ENCODE measurements around the gene SERPINH1.
A peak's percentile ranks its signal among the peaks of the same experiment; 100 is the strongest.

The SERPINH1 gene

DNA sequence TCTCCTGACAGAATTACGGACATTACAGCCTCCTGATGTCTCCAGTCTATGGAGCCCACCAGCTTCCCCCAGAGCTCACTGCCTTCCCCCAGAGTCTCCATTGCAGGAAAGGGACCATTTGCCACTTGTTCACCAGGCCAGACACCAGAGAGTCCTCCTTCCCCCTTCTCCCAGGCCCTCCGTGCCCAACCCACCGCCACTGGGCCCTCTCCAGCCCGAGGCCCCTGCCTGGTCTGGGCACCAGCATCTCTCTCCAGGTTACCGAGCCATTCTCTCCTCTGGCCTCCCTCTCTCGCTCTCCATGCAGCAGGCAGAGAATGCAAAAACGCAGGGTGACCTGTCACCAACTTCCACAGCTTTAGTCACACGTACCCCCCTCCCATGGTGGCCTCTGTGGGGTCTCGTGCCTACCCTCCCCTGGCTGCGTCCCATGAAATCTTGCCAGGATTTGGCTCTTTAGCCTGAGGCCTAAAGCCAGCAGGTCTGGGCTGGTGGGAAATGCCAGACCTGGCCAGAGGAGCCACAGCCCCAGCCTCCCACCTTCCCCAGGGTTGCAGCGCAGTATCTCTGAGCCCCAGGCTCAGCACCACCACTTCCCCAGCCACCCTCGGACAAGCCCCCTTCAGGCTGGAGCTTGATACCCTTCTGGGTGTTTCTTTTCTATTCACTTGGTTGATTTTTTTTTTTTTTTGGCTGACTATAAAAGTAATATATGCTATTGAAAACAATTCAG, 6.8 kb upstream of the SERPINH1 start:
- no peak for TF ChIP-seq POLR2A (IDR thresholded peaks at IDR 0.05; ENCODE audit: low read depth, low read length)
- DNase-seq (ENCODE audit: insufficient read length, low spot score) (no peak), FAIRE-seq (no peak)

GRCh38 chr11:75556275-75556674, 5.8 kb upstream of the SERPINH1 start:
- DNase-seq (ENCODE audit: insufficient read length, low spot score) (no peak), FAIRE-seq (no peak)
- TF ChIP-seq POLR2A (IDR thresholded peaks at IDR 0.05; ENCODE audit: low read depth, low read length) = no peak

- TF ChIP-seq POLR2A (IDR thresholded peaks at IDR 0.05; ENCODE audit: low read depth, low read length) = no peak
- peak; percentile 65 for DNase-seq (ENCODE audit: insufficient read length, low spot score)
- FAIRE-seq = no peak
Measured at GRCh38 chr11:75557666-75558494, 4.2 kb upstream of the SERPINH1 start.

DNA sequence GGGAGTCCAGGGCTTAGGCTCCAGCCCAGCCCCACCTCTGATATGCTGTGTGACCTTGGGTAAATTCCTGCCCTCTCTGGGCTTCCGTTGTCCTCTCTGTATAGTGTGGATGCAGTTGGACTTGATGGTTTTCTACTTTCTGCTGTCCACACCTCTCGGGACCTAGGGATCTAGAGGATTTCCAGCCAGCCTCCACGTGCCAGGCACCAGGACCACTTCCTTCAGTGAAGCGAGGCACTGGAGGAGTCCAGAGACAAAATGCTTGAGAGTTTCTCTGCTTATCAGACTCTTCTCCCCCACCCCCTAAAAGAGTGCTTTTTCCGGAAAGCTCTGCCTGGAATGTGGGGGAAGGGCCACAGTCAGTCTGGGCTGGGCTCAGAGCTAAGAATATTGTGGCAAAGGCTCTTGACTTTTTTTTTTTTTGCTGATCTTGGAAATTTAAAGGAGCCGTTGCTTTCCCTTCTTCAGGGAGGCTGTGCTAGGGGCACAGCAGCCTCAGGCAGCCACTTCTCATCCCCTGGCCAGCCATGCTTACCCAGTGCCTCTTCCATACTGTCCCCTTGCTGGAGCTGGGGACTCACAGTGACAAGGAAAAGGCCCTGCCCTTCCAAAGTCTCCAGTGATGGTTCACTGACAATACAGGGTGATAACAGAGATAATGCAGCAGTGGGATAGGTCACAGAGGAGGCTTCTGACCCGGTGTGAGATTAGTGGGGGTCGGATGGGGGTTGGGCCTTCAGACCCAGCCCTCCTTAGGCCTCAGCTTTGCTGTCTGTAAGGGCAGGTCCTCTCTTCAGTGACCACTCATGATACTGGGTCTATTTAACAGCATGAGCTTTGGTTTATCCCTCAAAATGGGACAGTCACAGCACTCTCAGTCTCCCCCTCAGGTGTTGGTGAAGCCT, 2.9 kb upstream of the SERPINH1 start:
- FAIRE-seq = no peak
- DNase-seq (ENCODE audit: insufficient read length, low spot score) = no peak
- TF ChIP-seq POLR2A (IDR thresholded peaks at IDR 0.05; ENCODE audit: low read depth, low read length) = no peak

- DNase-seq (ENCODE audit: insufficient read length, low spot score) (no peak), FAIRE-seq (no peak)
- no peak for TF ChIP-seq POLR2A (IDR thresholded peaks at IDR 0.05; ENCODE audit: low read depth, low read length)
Measured at GRCh38 chr11:75560644-75561043, 1.4 kb upstream of the SERPINH1 start.

GRCh38 chr11:75561426-75562047, 516 bp upstream of the SERPINH1 start:
- TF ChIP-seq POLR2A (IDR thresholded peaks at IDR 0.05; ENCODE audit: low read depth, low read length) = no peak
- FAIRE-seq (no peak), DNase-seq (ENCODE audit: insufficient read length, low spot score) (no peak)

- no peak for DNase-seq (ENCODE audit: insufficient read length, low spot score)
- FAIRE-seq = no peak
- no peak for TF ChIP-seq POLR2A (IDR thresholded peaks at IDR 0.05; ENCODE audit: low read depth, low read length)
Measured at GRCh38 chr11:75562836-75563484, 907 bp downstream of the SERPINH1 start.

GRCh38 chr11:75563501-75563977, 1.5 kb downstream of the SERPINH1 start:
- no peak for DNase-seq (ENCODE audit: insufficient read length, low spot score)
- no peak for FAIRE-seq
- TF ChIP-seq POLR2A (IDR thresholded peaks at IDR 0.05; ENCODE audit: low read depth, low read length) = no peak

- DNase-seq (ENCODE audit: insufficient read length, low spot score) = no peak
- TF ChIP-seq POLR2A (IDR thresholded peaks at IDR 0.05; ENCODE audit: low read depth, low read length) = no peak; the same call in 1 of the 2 replicates
- FAIRE-seq = no peak
Measured at GRCh38 chr11:75563978-75564552, 2.0 kb downstream of the SERPINH1 start.

GRCh38 chr11:75565221-75565814, 3.3 kb downstream of the SERPINH1 start:
- TF ChIP-seq POLR2A (IDR thresholded peaks at IDR 0.05; ENCODE audit: low read depth, low read length) = no peak
- no peak for FAIRE-seq
- DNase-seq (ENCODE audit: insufficient read length, low spot score) = peak; percentile 59

DNA sequence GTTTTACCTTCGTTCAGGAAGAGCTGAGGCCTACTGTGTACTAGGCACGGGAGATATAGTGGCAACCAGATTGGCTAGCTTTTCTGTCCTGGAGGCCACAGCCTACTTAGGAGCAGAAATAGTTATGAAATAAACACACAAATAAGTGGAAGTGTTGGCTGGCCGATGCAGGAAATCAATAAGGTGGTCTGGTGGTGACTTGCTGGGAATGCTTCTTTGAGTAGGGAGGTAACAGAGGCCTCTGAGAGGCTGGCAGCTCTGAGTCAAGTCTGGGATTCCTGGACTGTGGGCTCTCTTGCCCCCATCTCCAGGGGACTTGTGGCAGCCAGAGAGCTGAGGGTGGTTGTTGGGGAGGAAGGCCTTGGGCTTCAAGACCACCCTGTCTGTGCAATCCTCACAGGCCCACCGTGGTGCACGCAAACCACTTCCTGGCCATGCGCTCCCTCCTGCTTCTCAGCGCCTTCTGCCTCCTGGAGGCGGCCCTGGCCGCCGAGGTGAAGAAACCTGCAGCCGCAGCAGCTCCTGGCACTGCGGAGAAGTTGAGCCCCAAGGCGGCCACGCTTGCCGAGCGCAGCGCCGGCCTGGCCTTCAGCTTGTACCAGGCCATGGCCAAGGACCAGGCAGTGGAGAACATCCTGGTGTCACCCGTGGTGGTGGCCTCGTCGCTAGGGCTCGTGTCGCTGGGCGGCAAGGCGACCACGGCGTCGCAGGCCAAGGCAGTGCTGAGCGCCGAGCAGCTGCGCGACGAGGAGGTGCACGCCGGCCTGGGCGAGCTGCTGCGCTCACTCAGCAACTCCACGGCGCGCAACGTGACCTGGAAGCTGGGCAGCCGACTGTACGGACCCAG, 4.1 kb downstream of the SERPINH1 start:
- no peak for TF ChIP-seq POLR2A (IDR thresholded peaks at IDR 0.05; ENCODE audit: low read depth, low read length)
- FAIRE-seq (no peak), DNase-seq (ENCODE audit: insufficient read length, low spot score) (no peak)

Measured in H54 (cell line).